ENCODE data around the gene TSPAN18. TPM values are rescaled to one million over a fixed set of nuclear protein-coding genes. Genes with fewer than 3 reads are reported as not detected.
A peak's percentile ranks its signal among the peaks of the same experiment; 100 is the strongest.

The TSPAN18 gene
- polyA plus RNA-seq, 1 experiment, result 0.98 TPM

DNA sequence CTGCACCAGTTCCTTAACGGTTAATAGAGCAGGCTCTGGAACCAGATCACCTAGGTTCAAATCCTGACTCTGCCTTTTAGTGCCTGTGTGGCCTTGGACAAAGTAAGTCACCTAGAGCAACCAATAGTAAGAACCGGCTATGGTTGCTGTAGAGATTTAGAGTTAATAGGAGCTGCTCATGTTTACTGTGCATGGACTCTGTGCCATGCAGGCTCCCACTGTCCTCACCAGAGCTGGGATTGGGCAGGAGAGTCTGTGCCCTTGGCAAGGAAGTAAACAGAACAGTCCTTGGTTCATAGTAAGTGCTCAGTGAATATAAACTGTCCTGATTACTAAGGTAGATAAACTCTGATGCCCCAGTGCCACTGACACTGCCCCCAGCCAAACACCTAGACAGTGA is 225.3 kb downstream of the TSPAN18 start:
- Histone ChIP-seq H3K27ac (ENCODE audit: low read depth, low read length) (no peak overlapping the region), H3K9me3 (ENCODE audit: control insufficient read depth, insufficient read depth, low read length) (peaks cover 5% of the 10 kb centered on the region; the same call in 1 of the 2 replicates), H3K4me3 (ENCODE audit: low read depth, low read length) (no peak overlapping the region), H3K27me3 (ENCODE audit: control insufficient read depth, insufficient read depth, low read length) (peaks cover 38% of the 10 kb centered on the region)
- TF ChIP-seq, protein P1, sequence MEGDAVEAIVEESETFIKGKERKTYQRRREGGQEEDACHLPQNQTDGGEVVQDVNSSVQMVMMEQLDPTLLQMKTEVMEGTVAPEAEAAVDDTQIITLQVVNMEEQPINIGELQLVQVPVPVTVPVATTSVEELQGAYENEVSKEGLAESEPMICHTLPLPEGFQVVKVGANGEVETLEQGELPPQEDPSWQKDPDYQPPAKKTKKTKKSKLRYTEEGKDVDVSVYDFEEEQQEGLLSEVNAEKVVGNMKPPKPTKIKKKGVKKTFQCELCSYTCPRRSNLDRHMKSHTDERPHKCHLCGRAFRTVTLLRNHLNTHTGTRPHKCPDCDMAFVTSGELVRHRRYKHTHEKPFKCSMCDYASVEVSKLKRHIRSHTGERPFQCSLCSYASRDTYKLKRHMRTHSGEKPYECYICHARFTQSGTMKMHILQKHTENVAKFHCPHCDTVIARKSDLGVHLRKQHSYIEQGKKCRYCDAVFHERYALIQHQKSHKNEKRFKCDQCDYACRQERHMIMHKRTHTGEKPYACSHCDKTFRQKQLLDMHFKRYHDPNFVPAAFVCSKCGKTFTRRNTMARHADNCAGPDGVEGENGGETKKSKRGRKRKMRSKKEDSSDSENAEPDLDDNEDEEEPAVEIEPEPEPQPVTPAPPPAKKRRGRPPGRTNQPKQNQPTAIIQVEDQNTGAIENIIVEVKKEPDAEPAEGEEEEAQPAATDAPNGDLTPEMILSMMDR (IDR thresholded peaks at IDR 0.05; ENCODE audit: low read depth, low read length), result no peak
- ChIA-PET POLR2A (no interaction called here), CTCF (interaction anchor here (0.6 to 1.4 kb wide), 2 partner anchors 16 to 152 kb away, joined by 3 to 5 read pairs; no protein-coding TSS in a partner anchor)
- DNase-seq (ENCODE audit: low read depth, low spot score), result no peak

DNA sequence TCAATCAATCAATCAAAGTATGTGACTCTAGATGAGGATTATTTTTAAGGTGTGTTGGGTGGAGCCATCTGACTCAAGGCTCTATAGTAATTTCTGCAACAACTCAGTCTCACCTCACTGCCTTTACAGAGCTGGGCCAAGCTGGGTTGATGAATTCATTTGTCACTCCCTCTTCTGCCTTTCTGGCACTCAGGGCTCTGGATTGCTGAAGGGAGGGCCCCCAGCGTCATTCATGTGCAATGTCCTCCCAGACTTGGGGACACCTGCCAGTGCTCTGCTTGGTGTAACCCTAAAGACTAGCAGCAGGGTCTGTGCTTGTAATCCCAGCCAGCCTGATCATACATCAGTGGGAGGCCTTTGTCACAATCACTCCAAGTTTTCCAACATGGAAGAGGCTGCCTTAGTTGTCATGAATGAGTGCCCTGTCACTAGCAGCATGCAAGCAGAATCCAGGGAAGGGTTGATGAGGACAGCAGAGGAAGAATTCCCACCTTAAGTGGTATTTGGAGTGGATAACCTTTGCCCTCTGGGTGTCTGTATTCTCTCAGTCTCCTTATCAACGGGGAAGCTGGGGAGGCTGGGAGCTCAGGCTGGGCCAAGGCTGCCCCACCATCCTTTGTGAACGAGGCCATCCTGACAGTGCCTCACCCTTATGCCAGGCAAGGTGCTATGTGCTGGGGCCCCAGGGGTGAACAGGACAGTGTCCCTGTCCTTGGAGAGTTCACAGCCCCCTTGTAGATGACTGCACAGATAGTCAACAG is 225.9 kb downstream of the TSPAN18 start:
- Histone ChIP-seq H3K9me3 (ENCODE audit: control insufficient read depth, insufficient read depth, low read length) (peaks cover 5% of the 10 kb centered on the region; the same call in 1 of the 2 replicates), H3K27ac (ENCODE audit: low read depth, low read length) (no peak overlapping the region), H3K27me3 (ENCODE audit: control insufficient read depth, insufficient read depth, low read length) (peaks cover 40% of the 10 kb centered on the region), H3K4me3 (ENCODE audit: low read depth, low read length) (no peak overlapping the region)
- POLR2A ChIA-PET, result no interaction called here
- no peak for DNase-seq (ENCODE audit: low read depth, low spot score)
- CTCF ChIA-PET, result interaction anchor here (0.5 to 1.5 kb wide), 5 partner anchors 16 to 380 kb away, joined by 3 to 5 read pairs (median 3); no protein-coding TSS in a partner anchor
- TF ChIP-seq, protein P1 (IDR thresholded peaks at IDR 0.05; ENCODE audit: low read depth, low read length), result no peak

DNA sequence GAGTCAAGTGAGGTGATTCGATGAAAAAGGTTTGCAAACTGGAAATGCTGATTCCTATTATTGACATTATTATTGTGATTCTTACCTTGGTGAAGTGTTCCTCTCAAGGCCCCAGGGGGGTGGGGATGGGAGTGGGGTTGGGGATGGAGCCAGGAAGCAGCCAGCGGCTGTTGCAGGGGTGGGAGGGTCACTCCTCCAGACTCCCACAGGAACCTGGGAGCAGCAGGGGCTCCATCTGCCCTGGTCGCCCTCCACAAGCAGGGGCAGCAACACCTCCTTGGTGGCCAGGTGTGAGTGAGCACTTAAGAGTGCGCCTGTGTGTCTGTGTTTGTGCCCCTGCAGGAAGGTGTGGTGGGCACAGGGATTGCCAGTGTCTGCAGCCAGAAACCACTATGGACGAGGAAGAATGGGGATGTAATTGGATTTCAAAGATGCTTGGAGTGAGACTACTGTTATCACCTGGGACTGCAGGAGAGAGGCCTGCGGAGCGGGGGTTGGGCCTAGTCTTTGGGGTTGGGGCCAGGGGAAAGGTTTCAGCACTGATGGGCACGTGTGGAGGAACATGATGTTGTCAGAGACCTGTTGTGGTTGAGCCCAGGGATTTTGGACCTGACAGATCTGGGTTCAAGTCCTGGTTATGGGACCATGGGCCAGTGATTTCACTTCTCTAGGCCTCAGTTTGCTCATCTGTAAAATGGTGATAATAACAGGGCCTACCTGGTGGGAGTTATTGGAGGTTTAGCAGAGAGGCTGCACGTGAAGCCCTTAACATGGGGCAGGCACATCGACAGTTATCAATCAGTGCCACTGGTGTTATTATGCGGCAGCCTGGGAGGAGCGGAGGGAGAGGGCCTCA is 227.5 kb downstream of the TSPAN18 start:
- Histone ChIP-seq H3K27me3 (ENCODE audit: control insufficient read depth, insufficient read depth, low read length) (peaks cover 41% of the 10 kb centered on the region), H3K9me3 (ENCODE audit: control insufficient read depth, insufficient read depth, low read length) (peaks cover under 1% of the 10 kb centered on the region; the same call in 1 of the 2 replicates), H3K27ac (ENCODE audit: low read depth, low read length) (peak overlapping the region; percentile 47), H3K4me3 (ENCODE audit: low read depth, low read length) (no peak overlapping the region)
- TF ChIP-seq, protein P1 (IDR thresholded peaks at IDR 0.05; ENCODE audit: low read depth, low read length), result no peak
- POLR2A ChIA-PET, result interaction anchor here (0.7 kb wide), 1 partner anchor 21 kb away, joined by 4 read pairs; no protein-coding TSS in a partner anchor
- CTCF ChIA-PET, result interaction anchor here (0.5 to 2.5 kb wide), 7 partner anchors 8 to 398 kb away, joined by 3 to 21 read pairs (median 5); no protein-coding TSS in a partner anchor
- DNase-seq (ENCODE audit: low read depth, low spot score), result no peak

DNA sequence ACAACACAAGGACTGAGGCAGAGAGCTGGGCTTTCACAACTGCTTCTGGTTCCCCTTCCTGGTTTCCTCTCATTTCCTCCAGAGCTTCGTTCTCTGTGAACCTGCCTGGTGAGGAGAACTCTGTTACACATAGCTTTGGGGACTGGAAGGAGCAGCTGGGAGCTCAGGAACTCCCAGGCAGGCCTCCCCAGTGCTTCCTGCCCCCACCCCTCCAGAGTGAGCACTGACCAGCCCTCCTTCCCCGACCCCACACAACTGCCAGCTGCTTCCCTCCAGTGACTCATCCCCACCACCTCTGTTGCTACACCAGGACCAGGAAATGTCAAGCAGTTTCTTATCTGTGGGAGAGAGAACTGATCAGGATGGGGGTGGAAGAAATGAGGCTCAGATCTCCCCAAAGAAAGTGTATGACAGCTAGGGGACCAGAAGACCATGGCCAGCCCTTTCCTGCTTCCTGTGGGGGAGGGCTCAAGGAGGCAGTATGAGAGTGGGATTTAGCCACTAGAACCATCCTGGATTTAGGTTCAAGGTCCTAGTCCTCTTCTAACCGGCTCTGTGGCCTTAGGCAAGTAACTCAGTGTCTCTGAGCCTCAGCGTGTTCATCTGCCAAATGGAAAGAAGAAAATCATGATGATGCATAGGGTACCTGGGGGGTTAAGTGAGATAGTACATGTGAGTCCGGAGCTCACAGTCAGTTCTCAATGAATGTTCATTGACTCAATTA is 228.4 kb downstream of the TSPAN18 start:
- DNase-seq (ENCODE audit: low read depth, low spot score), result peak; percentile 58
- H3K27me3 ChIP-seq (ENCODE audit: control insufficient read depth, insufficient read depth, low read length), result peaks cover 44% of the 10 kb centered on the region
- H3K4me3 ChIP-seq (ENCODE audit: low read depth, low read length), result no peak overlapping the region
- H3K27ac ChIP-seq (ENCODE audit: low read depth, low read length), result peak overlapping the region; percentile 47
- H3K9me3 ChIP-seq (ENCODE audit: control insufficient read depth, insufficient read depth, low read length), result no peaks in the 10 kb centered on the region; the same call in 1 of the 2 replicates
- CTCF ChIA-PET, result interaction anchor here (0.5 to 2.5 kb wide), 6 partner anchors 9 to 399 kb away, joined by 3 to 21 read pairs (median 5); no protein-coding TSS in a partner anchor
- TF ChIP-seq, protein P1 (IDR thresholded peaks at IDR 0.05; ENCODE audit: low read depth, low read length), result no peak
- POLR2A ChIA-PET, result interaction anchor here (0.9 kb wide), 1 partner anchor 19 kb away, joined by 4 read pairs; no protein-coding TSS in a partner anchor
